ENCODE data around the gene SRRT. TPM values are rescaled to one million over a fixed set of nuclear protein-coding genes. Genes with fewer than 3 reads are reported as not detected.
A peak's percentile ranks its signal among the peaks of the same experiment; 100 is the strongest.

SRRT gene, protein sequence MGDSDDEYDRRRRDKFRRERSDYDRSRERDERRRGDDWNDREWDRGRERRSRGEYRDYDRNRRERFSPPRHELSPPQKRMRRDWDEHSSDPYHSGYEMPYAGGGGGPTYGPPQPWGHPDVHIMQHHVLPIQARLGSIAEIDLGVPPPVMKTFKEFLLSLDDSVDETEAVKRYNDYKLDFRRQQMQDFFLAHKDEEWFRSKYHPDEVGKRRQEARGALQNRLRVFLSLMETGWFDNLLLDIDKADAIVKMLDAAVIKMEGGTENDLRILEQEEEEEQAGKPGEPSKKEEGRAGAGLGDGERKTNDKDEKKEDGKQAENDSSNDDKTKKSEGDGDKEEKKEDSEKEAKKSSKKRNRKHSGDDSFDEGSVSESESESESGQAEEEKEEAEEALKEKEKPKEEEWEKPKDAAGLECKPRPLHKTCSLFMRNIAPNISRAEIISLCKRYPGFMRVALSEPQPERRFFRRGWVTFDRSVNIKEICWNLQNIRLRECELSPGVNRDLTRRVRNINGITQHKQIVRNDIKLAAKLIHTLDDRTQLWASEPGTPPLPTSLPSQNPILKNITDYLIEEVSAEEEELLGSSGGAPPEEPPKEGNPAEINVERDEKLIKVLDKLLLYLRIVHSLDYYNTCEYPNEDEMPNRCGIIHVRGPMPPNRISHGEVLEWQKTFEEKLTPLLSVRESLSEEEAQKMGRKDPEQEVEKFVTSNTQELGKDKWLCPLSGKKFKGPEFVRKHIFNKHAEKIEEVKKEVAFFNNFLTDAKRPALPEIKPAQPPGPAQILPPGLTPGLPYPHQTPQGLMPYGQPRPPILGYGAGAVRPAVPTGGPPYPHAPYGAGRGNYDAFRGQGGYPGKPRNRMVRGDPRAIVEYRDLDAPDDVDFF
- polyA plus RNA-seq, result 10 to 100 TPM; 47.0 to 74.9 (median 57.4) TPM

DNA sequence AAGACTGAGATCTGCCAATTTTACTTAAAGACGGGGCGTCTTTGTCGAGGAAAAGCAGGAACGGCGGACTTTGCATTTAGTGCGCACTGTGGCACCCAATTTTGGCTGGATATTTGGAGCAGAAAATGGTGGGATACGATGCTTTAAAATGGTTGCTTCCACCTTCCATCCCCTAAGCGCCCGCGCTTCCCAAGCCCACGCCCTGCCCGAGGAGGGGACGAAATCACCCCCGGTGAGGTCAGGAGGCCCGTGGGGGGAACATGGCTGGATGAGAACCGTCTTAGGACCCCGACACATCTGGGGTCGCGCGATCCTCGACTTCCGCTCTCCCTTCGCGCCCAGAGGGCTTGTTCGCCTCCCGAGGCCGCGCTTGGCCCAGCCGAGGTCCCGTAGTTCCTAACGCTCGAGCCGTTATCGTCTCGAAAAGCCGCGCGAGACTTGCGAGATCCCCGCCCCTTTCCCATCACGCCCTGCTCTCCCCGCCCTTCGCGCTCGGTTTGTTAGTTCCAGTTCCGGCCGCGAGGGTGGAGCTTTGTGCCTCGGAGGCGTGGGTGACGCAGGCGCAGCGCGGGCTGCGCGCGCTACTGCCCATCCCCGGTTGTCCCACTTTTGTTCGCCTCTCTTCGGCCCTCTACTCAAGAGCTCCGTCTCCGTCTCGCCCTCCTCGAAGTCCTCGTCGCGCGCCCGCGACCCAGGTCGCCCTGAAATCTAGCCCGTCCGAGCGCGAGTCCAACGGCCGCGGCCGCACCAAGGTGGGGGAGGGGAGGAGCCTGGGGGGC, at the start of gene SRRT:
Gene SRRT (plus strand): TSS at position 527 of the 779 bp plus-strand sequence. CDS start 488 bp downstream, outside the sequence.
- 1 to 3% (median 2%) methylated on average over 60 to 79 of the region's 79 CpGs for WGBS, 3 donors
- H3K27ac ChIP-seq (ENCODE audit: low read depth, low read length), result peak within 1 kb of the TSS; percentile 86

DNA sequence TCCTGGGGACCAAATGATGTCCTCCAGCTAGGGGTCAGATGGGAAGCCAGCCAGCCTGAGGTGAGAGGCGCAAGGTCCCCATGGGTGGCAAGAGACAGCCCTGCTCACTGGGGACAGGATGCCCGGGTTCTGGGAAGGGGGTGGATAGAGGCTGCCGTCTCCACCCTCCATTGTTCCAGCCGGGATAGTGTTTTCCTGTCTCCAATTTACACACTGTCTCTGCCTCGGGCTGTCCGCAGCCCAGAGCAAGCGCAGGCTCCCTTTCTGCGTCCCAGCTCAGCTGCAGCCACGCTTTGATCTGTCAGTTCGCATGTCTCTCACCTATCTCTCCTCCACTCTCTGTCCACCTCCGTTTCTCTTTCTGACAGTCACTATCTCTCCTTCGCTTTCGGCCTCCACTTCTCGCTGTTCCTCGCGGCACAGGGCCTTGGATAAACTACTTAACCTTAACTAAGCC, 49.7 kb upstream of the SRRT start:
- WGBS, 3 donors, result 21 to 51% (median 39%) methylated on average over 15 to 16 of the region's 16 CpGs
- H3K27ac ChIP-seq (ENCODE audit: low read depth, low read length), result no peak overlapping the region

DNA sequence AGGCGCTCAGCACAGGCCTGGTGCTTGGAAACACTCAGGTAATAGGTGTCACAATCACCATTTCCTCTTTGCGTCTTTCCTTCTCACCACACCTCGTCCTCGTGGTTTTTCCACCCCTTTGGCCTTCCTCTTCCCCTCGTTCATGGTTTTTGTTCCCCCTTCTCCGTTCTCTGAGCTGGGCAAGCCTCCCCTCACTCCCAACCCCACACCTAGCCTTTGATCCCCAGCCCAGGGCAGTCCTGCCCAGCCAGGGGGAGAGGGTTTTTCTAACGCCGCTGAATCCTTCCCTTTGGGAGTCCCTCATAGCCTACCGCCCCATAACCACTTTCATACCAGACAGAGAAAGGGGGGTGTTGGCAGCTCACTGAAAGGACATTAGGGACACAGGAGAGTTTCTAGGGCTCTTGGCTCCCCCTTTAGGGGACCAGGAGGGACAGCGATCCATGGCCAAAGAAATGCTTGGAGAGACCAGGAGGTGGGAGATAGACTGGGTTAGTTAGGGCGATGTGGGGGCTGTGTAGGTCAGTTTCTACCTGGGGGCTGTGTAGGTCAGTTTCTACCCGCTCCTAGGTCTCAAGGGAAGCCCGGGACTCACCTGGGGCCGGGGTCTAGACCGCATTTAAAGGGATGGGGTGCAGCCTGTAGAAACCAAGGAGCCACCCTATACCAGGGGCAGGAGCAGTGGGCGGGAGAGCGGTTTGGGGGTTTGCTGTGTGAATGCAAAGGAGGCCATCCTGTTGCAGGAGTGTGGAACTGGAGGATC, 49.0 kb upstream of the SRRT start:
- WGBS, 3 donors, result 14 to 18% (median 17%) methylated on average over 17 of the region's 17 CpGs
- no peak overlapping the region for H3K27ac ChIP-seq (ENCODE audit: low read depth, low read length)

DNA sequence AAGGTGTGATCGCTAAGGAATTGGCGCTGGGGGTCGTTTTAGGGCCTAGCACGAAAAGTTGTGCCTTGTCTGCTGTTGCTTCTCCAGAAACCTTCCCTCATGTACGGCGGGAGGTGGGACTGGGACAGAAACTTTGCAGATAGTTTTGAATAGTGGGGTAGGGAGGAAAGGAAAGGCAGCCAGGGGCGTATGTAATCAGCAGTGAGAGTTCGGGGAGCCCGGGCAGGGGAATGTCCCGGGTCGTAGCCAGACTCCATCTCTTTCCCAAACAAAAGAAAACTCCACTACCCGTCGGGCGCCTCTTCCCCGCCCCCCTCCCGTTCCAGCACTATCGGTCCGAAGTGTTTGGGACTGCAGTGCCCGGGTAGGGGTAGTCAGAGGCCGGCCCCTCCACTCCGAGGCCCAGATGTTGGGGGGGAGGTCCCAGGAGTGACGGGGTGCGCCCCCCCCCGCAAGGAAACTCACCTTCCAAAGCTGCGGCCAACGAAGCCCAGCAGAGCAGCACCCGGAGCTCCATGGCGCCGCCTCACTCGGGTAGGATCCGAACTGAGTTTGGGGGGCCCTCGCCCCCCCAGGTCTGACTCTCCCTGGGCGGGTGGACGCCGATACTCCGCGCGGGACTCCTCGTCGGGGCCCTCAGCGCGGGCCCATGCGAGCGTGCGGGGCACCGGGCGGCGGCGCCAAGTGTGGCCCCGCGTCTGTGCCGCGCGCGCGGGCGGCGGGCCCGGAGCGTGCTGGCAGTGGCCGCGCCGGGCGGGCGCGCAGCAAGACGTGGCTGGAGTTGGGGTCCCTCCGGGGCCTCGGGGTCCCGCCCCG, 48.2 kb upstream of the SRRT start:
- WGBS, 3 donors, result 1 to 2% (median 1%) methylated on average over 62 to 71 of the region's 71 CpGs
- no peak overlapping the region for H3K27ac ChIP-seq (ENCODE audit: low read depth, low read length)

DNA sequence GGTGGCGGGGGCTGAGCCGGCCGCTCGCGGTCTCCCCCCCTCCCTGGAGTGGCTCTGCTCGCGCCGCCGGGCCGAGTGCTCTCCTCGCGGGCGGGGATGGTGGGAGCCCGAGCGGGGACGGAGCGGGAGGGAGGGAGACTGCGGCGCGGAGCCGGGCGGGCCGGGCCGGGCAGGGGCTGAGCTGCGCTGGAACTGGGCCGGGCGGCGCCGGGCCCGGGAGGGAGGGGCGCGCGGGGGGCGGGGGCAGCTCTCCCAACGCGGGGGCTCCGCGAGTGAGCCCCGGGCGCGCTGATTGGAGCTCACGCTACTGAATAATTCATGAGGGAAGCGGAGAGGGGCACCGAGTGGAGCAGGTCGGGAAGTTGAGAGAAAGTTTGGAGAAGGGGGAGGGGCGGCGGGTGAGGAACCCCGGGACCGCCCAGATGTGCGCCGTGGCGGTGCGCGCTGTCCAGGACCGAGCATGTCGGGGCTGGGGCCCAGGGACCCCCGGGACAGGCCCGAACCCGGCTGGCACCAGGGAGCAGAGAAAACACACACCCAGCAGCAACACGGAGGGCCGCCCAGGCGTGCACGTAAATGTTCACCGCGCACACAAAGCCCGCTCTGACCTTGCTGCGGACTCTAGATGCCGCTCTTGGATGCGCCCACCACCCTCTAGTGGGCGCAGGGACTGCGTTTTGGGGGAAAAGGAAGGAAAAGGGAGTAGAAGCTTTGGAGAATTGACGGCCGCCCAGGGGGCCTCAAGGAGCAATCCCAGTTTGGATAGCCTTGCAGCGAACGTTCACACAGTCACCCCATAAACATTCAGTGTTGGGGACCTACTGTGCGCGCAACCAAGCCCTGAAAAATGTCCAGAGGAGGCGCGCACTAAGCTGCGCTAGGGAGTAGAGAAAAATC, 47.3 kb upstream of the SRRT start, which contains the start of gene EPHB4:
Gene EPHB4 (minus strand): TSS at position 194 of the 897 bp plus-strand sequence. CDS start 493 bp downstream, outside the sequence.
- H3K27ac ChIP-seq (ENCODE audit: low read depth, low read length), result no peak within 1 kb of the TSS
- 1% methylated on average over 49 to 72 of the region's 80 CpGs for WGBS, 3 donors

DNA sequence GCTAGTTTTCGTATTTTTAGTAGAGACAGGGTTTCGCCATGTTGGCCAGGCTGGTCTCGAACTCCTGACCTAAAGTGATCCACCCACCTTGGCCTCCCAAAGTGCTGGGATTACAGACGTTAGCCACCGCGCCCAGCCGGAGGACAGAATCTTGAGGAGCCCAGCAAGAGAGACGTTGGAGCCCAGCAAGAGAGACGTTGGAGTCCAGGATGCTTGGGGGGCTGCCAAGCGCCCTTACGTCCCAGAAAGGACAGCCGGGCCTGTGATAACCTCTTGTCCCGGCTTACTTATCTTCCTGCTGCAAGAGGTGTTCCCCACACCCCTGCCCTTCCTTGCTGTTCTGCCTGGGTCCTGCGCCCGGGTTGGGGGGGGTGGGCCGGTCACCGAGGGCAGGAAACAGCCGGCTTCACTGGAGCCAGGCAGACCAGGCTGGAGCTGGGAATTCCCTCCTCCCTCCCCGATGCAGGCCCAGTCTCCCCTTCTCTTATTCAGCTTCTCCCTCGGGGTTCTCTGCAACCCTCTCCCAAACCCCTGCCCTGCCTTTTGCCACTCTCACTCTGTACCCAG, 45.7 kb upstream of the SRRT start:
- WGBS, 3 donors, result 28 to 37% (median 33%) methylated on average over 20 of the region's 20 CpGs
- no peak overlapping the region for H3K27ac ChIP-seq (ENCODE audit: low read depth, low read length)

DNA sequence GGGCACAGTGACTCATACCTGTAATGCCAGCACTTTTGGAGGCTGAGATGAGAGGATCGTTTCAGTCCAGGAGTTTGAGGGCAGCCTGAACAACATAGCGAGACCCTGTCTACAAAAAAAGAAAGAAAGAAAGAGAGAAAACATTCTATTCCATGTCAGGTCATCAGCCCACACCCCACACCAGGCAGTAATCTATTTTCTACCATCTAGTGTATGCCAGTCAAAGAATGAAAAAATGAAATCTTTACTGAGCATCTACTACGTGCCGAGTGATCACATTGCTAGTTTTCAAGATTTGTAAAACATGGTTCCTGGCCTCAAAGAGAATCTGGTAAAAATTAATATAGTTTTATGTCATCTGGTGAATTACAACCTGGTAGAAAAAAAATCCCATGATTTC, 44.5 kb upstream of the SRRT start:
- H3K27ac ChIP-seq (ENCODE audit: low read depth, low read length), result no peak overlapping the region
- WGBS, 3 donors, result 85 to 88% (median 88%) methylated on average over 4 of the region's 4 CpGs

DNA sequence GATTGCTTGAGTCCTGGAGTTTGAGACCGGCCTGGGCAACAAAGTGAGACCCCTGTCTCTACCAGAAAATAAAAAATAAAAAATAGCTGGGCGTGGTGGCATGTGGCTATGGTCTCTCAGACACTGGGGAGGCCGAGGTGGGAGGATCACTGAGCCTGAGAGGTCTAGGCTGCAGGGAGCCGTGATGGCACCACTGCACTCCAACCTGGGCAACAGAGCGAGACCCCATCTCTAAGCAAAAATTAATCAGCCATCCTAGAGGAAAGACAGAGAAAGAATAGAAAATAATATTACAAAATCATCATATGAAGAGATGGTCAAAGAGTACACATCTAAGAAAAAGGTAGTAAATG, 42.6 kb upstream of the SRRT start:
- H3K27ac ChIP-seq (ENCODE audit: low read depth, low read length), result no peak overlapping the region
- 71 to 96% (median 95%) methylated on average over 5 of the region's 5 CpGs for WGBS, 3 donors

DNA sequence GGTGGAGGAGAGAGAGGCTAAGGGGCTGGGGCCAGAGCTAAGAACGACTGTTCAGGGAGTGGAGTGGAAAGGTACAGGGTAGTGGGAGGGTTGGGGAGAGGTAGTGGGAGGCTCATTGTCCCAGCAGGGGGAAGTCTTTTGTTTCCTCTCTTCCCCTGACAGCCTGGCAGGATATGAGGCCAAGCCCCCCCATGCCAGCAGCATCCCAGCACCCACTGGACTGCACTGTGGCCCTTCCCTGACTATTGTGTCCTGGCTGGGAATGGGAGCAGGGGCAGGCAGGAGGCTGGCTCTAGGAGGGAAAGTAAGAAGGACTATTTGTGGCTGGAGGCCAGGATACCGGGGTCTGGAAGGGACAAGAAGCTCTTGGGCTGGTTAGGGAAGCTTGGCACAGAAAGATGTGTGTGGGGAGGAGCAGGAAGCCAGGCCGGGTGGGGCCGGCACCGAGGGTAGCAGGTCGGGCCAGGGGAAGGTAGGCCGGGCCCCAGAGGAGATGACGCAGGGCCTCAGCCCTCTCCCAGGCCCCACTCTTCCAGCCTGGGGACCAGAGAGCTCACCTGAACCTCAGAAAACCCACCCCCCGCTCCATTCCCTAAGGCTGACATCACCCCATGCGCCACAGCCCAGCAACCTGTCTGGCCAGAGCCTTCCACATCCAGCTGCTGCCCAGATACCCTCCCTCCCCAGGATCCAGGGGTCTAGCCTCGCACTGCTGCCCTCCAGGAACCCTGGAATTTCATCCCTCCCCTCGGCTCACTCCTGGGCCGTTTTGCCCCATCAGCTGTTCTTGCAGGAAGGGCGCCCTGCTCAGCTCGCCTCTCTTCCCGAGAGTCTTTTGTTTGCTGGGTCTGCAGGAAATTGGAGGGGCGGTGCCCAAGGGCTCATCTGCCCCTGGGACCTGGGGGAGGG, 38.7 kb upstream of the SRRT start:
- no peak overlapping the region for H3K27ac ChIP-seq (ENCODE audit: low read depth, low read length)
- WGBS, 3 donors, result 25 to 49% (median 27%) methylated on average over 16 to 17 of the region's 17 CpGs

DNA sequence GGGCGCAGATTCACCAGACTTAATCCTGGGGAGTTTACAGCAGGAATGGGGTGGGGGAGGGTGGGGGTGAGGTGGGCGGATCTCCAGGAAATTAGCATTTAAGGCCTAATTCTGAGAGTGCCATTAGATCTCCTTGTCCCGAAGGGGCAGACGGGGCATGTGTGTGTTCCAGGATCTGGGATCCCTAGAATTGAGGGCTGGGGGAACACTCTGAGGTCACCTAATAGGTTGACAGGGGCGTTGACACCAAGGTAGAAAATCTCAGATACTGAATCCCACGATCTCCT, 38.1 kb upstream of the SRRT start:
- 33 to 46% (median 37%) methylated on average over 6 of the region's 6 CpGs for WGBS, 3 donors
- no peak overlapping the region for H3K27ac ChIP-seq (ENCODE audit: low read depth, low read length)

DNA sequence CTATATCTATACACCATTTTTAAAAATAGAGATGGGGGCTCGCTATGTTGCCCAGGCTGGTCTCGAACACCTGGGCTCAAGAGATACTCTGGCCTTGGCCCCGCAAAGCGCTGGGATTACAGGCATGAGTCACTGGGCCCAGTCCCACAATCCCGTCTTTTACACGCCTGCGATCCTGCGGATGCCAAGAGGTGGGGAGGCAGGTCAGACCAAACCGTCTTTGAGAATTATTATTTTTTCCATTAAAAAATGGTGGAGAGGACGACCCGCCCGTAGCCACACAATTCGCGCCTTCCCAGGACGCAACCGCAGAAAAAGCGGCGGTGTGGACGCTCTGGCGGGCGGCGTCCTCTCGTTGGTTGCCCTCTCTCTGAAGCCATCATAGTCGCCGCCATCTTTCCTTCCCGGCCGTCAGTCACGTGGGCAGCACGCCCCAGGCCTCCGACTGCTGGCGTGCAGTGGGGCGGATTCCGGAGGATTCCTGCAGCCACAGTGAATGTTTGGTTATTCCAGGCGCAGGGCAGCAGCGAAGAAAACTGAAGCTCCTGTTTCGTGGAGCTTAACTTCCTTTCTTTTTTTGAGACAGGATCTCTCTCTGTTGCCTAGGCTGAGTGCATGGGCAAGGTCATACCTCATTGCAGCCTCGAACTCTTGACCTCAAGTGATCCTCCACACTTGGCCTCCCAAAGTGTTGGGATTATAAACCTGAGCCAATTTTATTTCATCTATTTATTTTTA, 37.6 kb upstream of the SRRT start:
- WGBS, 3 donors, result 1 to 4% (median 4%) methylated on average over 37 of the region's 37 CpGs
- no peak overlapping the region for H3K27ac ChIP-seq (ENCODE audit: low read depth, low read length)

DNA sequence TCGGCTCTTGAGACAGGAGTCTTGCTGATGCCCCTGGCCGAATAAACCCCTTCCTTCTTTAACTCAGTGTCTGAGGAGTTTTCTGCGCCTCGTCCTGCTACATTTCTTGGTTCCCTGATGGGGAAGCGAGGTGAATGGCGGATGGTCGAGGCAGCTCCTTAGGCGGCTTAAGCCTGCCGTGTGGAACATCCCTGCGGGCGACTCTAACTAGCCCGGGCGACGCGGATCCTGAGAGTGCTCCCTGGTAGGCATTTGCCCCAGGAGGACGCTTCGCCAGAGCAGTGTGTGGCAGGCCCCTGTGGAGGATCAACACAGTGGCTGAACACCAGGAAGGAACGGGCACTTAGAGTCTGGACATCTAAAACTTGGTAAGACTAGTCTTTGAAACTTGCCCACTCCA, 35.5 kb upstream of the SRRT start:
- no peak overlapping the region for H3K27ac ChIP-seq (ENCODE audit: low read depth, low read length)
- 97 to 98% (median 97%) methylated on average over 18 of the region's 18 CpGs for WGBS, 3 donors

DNA sequence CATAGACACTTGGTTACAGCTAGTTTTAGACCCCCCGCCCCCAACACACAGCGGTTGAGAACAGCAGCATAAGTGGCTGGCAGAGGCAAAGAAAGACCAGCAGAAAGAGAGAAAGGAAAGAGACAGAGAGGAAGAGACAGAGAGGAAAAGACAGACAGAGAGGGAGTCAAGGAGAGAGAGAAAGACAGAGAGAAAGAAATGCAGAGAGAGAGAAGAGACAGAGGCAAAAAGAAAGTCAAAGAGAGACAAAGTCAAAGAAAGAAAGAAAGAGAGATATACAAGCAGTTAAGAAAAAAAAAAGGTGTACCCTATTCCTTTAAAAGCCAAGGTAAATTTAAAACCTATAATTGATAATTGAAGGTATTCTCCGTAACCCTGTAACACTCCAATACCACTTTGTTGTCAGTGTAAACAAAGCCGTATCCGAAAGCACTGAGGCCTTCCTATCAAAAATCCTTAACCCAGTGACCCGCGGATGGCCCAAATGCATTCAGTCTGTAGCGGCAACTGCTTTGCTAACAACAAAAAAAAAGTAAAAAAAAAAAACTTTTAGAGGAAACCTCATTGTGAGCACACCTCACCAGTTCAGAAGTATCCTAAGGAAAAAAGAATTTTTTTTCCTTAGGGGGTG, 34.3 kb upstream of the SRRT start:
- 61 to 79% (median 77%) methylated on average over 8 of the region's 8 CpGs for whole genome bisulfite sequencing, 3 donors
- H3K27ac ChIP-seq (ENCODE audit: low read depth, low read length), result no peak overlapping the region

DNA sequence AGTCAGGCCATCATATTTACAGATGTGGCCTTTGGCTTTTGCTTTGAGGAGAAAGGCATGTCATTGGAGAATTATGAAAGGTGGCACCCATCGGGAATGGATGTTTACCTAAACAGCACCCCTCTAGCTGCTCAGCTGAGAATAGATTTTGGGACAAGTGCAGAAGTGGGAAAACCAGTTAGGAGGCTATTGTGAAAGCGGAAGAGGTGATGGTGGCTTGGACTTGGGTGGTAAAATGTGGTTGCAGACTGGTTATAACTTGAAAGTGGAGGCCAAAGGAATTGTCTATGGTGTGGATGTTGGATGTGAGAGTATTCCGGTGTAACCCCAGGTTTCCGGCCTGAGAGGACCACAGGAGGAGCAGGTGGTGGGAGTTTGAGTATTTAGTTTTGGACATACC, 27.5 kb upstream of the SRRT start:
- no peak overlapping the region for H3K27ac ChIP-seq (ENCODE audit: low read depth, low read length)
- WGBS, 3 donors, result 97 to 98% (median 97%) methylated on average over 4 of the region's 4 CpGs
